GM04503 (cell line): ENCODE data around the gene C19orf12.

Source experiments
- DNase-seq: peaks from one replicate; pipeline ENCODE4 v3.0.0-alpha.2; 2012; ENCODE audit warnings: low read depth

Gene C19orf12

GRCh38 chr19:29714953-29715700, at the start of gene C19orf12:
Gene C19orf12 (minus strand): TSS chr19:29715261. CDS start chr19:29708413, 6,848 bp downstream.
- no peak for DNase-seq

GRCh38 chr19:29764361-29764760, 49.3 kb upstream of the C19orf12 start:
- no peak for DNase-seq

DNA sequence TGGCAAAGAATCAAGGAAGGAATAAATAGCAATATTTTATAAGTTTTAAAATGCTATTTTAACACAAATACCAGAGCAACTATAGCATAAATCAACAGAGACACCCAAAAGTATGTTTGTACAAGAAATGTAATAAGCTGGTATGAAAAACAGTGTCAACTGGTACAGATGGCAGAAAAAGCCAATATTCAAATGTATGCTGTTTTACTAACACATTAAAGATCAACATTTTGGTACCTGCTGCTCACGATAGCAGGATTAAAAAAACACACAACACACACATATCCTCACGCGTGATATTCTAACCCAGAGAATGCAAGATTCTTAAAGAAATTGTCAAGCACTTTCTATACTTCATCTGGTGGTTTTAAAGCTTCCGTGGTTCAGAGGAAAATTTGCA, 48.1 kb upstream of the C19orf12 start:
- no peak for DNase-seq

- DNase-seq: no peak
Measured at GRCh38 chr19:29761575-29762232, 46.6 kb upstream of the C19orf12 start.

DNA sequence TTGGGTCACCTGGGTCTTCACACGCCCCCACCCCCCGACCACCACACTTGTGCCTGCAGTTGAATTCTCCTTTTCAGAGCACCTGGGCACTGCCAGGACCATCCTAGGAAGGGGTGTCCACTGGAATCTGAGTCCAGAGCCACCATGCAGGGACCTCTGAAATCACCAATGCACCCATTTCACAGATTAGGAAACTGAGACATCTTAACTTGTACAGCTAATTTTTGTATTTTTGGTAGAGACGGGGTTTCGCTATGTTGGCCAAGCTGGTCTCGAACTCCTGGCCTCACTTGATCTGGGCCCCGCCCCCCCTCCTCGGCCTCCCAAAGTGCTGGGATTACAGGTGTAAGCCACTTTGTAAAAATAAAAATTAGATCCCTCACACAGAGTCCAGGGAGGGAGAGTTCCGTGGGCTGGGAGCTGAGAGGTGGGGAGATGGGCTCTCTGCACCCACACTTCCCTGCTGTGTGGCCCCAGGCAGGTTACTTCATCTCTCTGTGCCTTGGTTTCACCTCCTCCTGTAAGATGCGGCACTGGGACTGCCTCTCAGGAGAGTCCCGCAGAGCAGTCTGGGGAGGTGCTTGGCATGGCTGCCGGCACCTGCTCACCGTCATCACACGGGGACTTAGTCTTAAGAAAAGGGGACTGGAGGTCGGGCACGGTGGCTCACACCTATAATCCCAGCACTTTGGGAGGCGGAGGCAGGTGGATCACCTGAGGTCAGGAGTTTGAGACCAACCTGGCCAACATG, 45.9 kb upstream of the C19orf12 start:
- DNase-seq: no peak

DNA sequence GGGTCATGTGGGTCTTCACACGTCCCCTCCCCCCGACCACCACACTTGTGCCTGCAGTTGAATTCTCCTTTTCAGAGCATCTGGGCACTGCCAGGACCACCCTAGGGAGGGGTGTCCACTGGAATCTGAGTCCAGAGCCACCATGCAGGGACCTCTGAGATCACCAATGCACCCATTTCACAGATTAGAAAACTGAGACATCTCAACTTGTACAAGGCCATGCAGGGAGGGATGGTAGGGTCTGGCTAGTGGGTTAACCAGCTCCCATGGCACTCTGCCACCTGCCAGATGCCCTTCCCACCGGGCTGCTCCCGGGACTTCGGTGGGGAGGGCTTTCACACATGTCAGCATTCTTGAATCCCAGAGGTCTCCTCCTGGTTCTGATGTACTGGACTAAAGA, 44.3 kb upstream of the C19orf12 start:
- no peak for DNase-seq

DNA sequence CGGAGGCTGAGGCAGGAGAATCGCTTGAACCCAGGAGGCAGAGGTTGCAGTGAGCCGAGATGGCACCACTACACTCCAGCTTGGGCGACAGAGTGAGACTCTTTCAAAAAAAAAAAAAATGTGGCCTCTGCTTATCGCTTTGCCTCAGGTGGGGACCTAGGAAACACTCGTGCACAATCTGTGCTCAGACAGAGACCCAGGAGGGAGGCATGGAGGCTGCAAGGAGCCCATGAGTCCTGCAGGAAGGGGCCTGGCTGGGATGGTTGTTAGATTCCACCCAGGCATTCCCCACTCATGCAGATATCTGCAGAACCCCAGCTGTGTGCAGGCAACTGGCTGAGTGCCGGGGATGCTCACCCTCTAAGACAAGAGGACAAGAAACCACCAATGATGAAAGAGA, 43.8 kb upstream of the C19orf12 start:
- DNase-seq: no peak

DNA sequence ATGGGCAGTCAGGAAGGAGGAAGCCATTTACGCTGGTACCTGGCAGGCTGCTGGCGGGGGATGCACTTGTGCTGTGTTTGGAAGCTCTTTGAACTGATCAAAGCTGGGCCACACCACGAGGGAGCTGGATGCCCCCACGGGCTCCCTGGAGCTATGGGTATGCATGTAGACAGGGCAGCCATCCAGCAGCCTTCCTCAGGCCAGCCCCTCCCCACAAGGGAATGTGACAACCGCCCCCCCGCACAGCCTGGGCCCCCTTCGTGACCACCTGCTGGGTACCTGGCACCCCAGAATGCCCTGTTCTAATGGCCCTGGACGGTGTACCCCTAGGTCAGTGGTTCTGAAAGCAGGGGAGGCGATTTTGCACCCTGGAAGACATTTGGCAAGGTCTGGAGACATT, 42.5 kb upstream of the C19orf12 start:
- no peak for DNase-seq

- DNase-seq: no peak
Measured at GRCh38 chr19:29753934-29754305, 38.9 kb upstream of the C19orf12 start.

DNA sequence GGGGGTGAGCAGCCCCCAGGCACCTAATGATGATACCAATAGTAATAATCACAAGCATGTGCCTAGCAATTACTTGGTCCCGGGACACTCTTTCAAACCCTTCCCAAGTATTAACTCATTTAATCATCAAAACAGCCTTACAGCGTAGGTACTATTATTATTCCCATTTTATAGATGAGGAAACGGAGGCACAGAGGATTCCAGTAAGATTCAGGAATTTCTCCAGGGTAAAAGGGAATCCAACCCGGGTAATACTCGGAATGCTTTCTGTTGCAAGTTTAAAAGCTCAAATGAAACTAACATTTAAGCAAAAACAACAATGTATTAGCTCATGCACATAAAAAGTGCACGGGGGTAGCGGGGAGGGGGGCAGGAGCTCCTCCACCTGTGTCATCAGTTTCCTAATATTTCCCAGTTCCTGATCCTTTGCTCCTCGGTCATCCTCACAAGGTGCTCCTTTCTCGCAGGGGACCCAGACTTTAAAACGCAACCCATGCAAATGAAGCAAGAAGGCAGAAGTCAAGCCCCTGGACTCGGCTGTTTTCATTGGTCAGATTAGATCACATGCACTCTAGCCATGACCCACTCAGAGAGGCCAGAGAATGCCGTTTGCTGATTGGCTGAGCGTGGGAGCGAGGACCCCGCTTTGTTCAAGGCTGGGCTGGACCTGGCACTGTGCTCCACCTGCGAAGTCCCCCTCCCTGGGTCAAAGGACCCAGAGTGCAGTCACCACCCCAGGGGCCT, 38.3 kb upstream of the C19orf12 start:
- DNase-seq: no peak

- DNase-seq: no peak
Measured at GRCh38 chr19:29752450-29753025, 37.5 kb upstream of the C19orf12 start.

- DNase-seq: no peak
Measured at GRCh38 chr19:29751932-29752331, 36.9 kb upstream of the C19orf12 start.

- DNase-seq: no peak
Measured at GRCh38 chr19:29750001-29750400, 34.9 kb upstream of the C19orf12 start.

GRCh38 chr19:29748996-29749849, 34.2 kb upstream of the C19orf12 start:
- no peak for DNase-seq

DNA sequence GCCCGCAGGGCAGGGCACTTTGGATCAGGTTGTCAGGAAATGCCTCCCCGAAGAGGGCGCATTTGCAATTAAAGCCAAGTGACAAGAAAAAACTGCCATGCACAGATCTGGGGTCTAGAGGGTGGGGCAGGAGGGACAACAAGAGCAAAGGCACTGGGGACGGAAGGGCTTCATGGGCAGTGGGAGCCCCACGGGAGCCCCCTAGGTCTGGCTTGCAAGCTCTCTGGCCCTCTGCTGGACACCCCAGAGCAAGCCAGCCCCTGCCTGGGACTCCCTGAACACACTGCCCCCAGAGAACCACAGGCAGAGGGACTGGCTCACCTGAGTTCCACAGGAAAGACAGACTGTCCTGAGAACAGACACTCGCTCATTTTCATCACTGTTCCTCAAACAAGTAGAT, 30.2 kb upstream of the C19orf12 start:
- DNase-seq: no peak

DNA sequence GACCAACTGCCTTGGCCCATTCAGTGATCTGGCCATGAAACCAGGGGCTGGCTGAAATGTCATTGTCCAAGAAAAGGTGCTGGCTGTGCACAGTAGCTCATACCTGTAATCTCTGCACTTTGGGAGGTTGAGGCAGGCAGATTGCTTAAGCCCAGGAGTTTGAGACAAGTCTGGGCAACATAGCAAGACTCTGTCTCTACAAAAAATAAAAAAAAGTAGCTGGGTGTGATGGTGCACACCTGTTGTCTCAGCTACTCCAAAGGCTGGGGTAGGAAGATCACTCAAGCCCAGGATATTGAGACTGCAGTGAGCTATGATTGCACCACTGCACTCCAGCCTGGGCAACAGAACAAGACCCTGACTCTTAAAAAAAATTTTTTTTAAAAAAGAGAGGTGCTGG, 28.6 kb upstream of the C19orf12 start:
- no peak for DNase-seq

- DNase-seq: no peak
Measured at GRCh38 chr19:29741776-29742175, 26.7 kb upstream of the C19orf12 start.

GRCh38 chr19:29741226-29741625, 26.2 kb upstream of the C19orf12 start:
- no peak for DNase-seq

DNA sequence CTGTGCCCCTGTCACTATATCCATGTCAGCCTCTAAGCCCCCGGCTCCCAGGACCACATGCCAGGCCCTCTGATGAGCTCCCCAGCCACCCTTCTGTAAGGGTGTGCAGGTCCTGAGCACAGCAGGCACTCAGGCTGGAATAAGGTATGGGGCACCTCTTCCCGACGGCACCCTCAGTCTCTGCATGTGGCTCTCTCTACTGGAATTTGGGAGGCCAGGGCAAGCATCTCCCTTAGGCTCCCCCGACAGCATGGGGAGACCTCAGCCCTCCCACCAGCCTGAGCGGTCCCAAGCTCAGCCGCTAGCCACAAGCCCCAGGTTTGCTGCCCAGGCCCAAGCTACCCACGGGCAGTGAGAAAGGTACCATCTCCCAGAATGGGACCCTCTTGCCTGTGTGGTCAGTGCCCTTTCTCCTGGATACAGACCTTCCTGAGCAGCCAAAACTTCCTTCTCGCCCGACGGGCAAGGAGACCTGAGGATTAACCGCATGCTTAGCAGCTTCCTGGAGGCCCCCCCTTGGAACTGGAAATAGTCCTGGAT, 22.5 kb upstream of the C19orf12 start:
- DNase-seq: no peak

GRCh38 chr19:29735829-29736228, 20.8 kb upstream of the C19orf12 start:
- DNase-seq: no peak

- DNase-seq: no peak
Measured at GRCh38 chr19:29731331-29731850, 16.3 kb upstream of the C19orf12 start.
